Skin epidermis (tissue), 12 donors: ENCODE data around the gene SENP7.
A peak's percentile ranks its signal among the peaks of the same experiment; 100 is the strongest.
"Not testable (repeated sequence)": the region's sequence is repeated elsewhere in the genome, so short reads cannot be mapped to it uniquely, and the experiment has no call there.

Experiments used
- H3K27ac ChIP-seq, 21 experiments: fragments of 200-600 bp; sonication (generic) in 11 of 21; one replicate each; pipeline ENCODE4 v1.5.0; 2020; ENCODE audit warnings: mild to moderate bottlenecking in 3 of 21, inconsistent platforms in 2 of 21, moderate library complexity in 2 of 21
- H3K4me3 ChIP-seq, 7 experiments: fragments of 200-600 bp; sonication (generic) in 2 of 7; one replicate each; pipeline ENCODE4 v1.5.0; 2020; ENCODE audit warnings: inconsistent platforms in 2 of 7, mild to moderate bottlenecking in 2 of 7, moderate library complexity in 1 of 7

The SENP7 gene

DNA sequence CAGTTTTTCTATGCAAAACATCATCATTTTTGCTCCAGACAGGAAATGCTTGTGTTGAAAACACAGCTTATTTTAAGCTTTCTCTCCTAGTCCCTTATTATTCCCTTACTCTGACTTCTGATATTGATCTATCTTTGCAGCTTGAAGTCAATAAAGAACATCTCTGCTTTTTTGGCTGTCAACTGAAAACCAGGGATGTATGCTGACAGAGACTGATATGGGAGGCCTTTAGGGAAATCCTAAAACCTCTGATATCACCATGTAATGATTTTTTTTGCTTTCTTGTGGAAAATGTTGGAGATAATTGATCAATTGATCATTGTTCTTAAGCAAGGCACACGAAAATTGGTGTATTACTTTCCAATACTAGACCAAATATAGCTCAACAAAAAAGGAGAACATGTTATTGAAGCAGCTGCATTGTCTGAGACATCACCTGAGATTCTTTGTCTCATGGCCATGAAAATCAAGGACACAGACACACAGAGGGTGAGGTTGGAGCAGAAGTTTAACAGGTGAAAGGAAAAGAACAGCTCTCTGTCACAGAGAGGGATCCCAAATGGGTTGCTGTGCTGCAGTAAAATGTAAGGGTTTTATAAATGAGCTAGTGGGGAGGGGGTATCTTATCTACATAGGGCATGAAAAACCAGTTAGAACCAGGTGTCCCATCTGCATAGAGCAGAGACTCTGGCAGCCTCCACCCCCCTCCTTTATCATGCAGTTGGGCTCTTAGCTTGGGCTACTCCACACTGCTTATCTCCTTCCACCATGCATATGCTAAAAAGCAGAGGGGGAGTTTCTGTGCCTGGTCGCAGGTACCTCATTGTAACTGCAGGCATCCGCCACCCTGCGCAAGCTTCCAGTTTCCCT is 17.0 kb upstream of the SENP7 start:
- Histone ChIP-seq H3K27ac (peak overlapping the region in 2 of 21 experiments; percentile 21 to 52), H3K4me3 (no peak overlapping the region)

DNA sequence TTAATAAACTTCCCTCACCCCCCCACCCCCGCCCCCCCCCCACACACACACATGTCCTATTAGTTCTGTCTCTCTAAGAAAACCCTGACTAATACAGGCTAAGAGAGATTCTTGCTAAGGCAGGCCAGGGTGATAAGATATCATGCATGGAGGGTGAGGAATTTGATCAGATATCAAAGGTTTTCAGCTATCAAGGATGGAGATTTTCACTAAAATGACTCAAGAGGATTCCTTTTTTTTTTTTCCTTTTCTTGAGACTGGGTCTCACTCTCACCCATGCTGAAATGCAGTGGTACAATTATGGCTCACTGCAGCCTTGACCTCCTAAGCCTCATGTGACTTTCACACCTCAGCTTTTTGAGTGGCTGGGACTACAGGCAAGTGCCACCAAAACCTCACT is 14.9 kb upstream of the SENP7 start:
- Histone ChIP-seq H3K27ac (no peak overlapping the region), H3K4me3 (no peak overlapping the region)

DNA sequence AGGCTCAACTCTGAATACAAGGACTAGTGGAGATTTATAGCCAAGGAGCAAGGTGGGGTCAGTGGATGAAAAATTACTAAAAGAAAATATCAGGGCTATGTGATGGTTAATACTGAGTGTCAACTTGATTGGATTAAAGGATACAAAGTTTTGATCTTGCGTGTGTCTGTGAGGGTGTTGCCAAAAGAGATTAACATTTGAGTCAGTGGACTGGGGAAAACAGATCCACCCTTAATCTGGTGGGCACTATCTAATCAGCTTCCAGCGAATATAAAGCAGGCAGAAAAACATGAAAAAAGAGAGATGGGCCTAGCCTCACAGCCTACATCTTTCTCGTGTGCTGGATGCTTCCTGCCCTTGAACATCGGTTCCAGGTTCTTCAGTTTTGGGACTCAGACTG is 14.4 kb upstream of the SENP7 start:
- Histone ChIP-seq H3K27ac (no peak overlapping the region), H3K4me3 (no peak overlapping the region)

DNA sequence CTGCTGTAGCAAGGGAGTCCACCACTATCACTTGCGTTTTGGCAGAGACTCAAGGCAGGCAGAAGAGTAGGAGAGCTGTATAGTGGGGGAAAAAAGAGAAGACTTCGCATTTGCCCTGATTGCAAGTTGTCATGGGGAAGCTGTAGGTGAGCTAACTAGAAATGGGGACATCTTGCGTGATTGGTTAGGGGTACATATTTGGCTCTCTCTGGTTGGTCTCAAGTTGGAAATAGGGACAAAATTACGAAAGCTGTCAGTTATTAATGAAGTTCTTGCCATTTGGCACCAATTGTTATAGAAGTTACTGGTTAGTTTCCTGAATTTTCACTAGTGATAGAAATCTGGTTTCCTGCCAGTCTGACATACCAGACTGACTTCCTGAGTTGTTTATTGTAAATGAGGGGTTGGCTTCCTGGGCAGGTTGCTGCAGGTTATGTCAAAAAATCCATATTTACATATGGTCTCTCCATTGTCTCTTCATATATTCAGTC is 8.2 kb upstream of the SENP7 start:
- Histone ChIP-seq H3K4me3 (no peak overlapping the region), H3K27ac (peak overlapping the region in 9 of 21 experiments; percentile 11 to 83 (median 51))

DNA sequence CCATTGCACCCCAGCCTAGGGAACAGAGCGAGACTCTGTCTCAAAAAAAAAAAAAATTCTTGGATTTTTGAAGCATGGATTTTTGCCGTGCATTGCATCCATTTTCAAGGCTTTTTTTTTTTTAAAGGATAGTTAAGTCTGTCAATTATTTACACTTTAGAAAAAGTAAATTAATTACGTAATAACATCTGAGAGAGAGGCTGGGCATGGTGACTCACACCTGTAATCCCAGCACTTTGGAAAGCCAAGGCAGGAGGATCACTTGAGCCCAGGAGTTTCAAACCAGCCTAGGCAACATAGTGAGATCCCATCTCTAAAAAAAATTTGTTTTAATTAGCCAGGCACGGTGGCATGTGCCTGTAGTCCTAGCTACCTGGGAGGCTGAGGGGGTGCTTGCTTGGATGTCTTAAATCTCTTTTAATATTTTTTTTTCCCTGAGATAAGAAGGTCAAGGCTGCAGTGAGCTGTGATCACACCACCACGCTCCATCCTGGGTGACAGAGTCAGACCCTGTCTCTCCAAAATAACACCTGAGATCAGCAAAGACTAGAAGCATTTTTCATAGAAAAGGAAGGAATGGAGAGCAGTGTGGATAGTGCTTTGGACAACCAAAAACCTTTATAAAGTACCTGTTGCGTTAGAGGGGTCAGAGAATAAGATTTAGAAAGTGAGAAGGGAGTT is 6.8 kb upstream of the SENP7 start:
- H3K27ac ChIP-seq, result peak overlapping the region in 5 of 21 experiments; percentile 51 to 83 (median 69)

DNA sequence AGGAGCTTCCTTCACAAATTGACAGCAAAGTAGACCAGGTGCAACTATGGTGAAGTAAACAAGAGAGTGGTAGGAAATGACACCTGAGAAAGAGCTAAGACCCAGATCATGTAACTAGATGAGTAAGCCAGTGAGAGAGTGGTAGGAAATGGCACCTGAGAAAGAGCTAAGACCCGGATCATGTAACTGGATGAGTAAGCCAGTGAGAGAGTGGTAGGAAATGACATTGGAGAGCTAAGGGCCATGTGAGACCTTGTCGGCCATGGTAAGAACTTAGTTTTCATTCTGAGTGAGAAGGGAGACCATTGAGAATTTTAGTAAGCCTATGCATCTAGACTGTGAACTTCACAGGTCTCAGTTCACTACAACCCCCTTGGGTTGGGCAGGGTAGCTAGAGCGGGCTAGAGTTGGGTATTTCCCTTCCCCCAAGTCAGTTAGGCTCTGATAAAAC is 5.4 kb upstream of the SENP7 start:
- Histone ChIP-seq H3K27ac (peak overlapping the region in 9 of 21 experiments; percentile 20 to 76 (median 51)), H3K4me3 (no peak overlapping the region)

More for the DNA sequence above, 6.8 kb upstream of the SENP7 start:
- no peak overlapping the region for H3K4me3 ChIP-seq

DNA sequence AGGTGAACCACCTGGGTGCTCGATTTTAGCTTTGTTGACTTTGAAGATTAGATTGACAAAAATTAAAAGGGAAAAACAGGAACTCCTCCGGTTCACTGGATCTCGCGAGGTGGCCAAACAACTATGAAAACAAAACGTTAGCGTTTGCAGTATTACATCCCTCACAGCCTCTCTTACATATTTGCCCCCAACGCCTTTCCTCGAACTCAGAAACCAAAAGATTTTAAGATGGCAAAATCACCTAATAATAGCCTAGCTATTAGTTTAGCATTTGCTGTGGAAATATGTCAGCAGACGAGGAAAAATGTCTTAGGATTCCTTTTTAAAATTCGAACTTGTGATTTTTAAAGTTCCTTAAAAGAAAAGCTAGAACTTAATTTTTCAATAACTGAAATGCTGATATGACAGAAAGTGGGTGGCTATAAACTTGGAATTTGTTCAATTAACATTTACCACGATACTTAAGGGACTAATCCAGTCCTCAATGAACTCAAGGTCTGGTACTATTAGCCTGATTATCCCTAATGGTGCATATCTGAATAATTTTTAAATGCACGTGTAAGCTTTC is 491 bp upstream of the SENP7 start:
- H3K4me3 ChIP-seq, result peak overlapping the region; percentile 71 to 94 (median 76)
- peak overlapping the region; percentile 80 to 99 (median 95) for H3K27ac ChIP-seq

DNA sequence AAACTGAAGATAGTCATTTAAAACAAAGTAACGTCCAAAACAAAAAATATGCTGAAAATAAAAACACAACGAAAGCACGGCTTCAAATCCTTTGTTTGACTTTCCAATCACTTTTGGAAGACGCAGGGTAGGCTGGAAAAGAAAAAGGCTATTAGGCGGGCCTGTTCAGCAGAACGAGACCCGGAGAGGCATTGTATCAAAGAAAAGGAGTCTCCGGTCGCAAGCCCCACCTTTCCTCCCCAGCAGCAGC is 691 bp downstream of the SENP7 start:
- H3K4me3 ChIP-seq, result peak overlapping the region; percentile 71 to 94 (median 76)
- peak overlapping the region in 20 of 21 experiments; percentile 90 to 99 (median 96) for H3K27ac ChIP-seq

DNA sequence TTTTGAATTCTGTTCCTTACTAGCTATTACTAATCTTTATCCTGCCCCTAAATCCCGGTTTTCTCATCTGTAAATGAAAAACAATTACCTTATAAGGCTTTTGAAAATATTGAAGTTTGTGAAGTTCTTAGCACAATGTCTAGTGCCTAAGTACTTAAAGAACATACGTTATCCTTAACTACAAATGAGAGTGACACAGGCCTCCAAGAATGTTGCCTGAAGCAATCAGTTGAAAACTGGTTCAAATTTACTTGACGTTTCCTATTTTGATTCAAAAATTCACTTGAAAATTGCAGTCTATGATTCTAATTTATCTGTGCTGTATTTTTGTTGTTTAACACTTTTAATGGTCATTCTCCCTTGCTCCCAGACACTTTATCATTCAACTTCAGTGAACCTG is 3.2 kb downstream of the SENP7 start:
- H3K4me3 ChIP-seq, result no peak overlapping the region
- no peak overlapping the region for H3K27ac ChIP-seq

DNA sequence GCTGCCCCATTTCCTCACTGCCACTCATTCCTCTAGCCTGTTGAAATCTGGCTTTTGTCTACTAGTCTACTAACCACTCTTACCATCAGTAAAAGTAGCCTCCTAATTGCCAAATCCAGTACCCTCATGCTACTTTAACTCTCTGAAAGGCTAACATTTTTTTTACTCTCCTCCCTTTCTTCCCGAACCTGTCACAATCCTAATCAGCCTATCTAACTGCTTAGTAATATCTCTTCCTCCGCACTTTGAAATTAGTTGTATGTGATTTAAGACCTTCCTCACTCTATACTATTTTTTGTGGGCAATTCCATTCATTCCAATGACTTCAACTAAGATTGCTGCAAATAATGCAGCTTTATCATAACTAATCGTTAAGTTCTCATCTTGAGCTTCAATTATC is 3.7 kb downstream of the SENP7 start:
- Histone ChIP-seq H3K27ac (no peak overlapping the region), H3K4me3 (no peak overlapping the region)

DNA sequence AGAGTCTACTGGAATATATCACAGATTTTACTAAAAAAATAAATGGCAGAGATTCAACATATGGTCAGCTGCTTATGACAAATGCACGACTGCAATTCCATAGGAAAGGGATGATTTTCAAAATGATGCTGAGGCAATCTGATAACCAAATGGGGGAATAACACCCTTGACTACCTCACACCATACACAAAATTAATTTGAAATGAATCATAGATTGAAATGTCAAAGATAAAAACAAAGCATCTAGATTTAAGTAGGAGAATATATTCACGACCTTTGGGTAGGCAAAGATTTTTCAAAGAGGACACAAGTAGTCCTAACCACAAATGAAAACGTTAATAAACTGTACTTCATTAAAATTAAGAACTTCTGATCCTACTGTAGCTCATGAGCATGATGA is 11.2 kb downstream of the SENP7 start:
- Histone ChIP-seq H3K27ac (no peak overlapping the region), H3K4me3 (no peak overlapping the region)

DNA sequence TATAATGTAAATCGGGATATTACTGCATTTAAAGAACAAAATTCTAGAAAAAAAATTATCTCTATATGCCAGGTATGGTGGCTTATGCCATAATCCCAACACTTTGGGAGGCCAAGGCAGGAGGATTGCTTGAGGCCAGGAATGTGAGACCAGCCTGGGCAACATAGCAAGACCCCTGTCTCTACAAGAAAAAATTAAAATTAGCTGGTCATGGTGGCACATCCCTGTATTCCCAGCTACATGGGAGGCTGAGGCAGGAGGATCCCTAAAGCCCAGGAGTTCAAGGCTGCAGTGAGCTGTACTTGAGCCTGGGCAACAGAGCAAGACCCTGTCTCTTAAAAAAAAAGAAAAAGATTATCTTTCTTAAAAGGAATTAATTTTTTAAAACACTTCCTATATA is 12.8 kb downstream of the SENP7 start:
- H3K27ac ChIP-seq, result no peak overlapping the region
- H3K4me3 ChIP-seq, result no peak overlapping the region

DNA sequence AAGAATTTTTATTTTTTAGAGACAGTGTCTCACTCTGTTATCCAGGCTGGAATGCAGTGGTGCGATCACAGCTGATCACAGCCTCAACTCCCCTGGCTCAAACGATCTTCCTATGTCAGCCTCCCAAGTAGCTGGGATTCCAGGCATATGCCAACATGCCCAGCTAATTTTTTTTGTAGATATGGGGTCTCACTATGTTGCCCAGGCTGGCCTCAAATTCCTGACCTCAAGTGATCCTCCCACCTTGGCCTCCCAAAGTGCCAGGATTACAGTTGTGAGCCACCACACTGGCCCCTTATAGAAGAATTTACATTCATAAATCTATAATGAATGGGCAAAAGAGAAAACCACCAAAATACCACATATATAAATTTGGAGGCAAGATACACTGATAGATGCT is 15.2 kb downstream of the SENP7 start:
- Histone ChIP-seq H3K4me3 (no peak overlapping the region), H3K27ac (no peak overlapping the region)

DNA sequence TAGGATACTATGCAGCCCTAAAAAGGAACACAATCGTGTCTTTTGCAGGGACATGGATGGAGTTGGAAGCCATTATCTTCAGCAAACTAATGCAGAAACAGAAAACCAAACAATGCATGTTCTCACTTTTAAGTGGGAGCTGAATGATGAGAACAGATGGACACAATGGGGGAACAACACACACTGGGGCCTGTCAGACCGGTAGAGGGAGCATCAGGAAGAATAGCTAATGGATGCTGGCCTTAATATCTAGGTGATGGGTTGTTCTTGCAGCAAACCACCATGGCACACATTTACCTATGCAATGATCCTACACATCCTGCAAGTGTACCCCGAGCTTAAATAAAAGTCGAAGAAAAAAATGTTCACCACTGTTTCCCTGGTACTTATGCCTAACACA is 17.5 kb downstream of the SENP7 start:
- Histone ChIP-seq H3K27ac (no peak overlapping the region), H3K4me3 (no peak overlapping the region)

DNA sequence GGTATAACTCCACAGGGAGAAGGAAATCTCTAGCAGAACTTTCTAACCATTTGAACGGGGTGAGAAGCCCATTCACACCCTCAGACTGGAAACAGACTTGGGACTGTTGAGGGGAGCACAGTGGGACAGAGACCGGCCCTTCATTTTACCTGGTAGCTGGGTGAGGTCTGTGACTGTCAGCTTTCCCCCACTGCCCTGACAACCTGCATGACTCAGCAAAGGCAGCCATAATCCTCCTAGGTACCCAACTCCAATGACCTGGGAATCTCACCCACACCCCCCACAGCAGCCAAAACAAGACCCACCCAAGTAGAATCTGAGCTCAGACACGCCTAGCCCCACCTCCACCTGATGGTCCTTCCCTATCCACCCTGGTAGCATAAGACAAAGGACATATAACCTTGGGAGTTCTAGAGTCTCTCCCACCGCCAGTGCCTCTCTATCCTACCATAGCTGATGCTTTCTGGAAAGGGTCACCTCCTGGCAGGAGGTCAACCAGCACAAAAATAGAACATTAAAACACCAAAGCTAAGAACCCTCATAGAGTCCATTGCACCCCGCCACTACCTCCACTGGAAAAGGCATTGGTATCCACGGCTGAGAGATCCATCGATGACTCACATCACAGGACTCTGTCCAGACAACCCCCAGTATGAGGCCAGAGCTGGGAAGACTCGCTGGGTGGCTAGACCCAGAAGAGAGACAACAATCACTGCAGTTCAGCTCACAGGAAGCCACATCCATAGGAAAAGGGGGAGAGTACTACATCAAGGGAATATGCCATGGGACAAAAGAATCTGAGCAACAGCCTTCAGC is 28.0 kb downstream of the SENP7 start:
- Histone ChIP-seq H3K27ac (no peak overlapping the region), H3K4me3 (no peak overlapping the region)

DNA sequence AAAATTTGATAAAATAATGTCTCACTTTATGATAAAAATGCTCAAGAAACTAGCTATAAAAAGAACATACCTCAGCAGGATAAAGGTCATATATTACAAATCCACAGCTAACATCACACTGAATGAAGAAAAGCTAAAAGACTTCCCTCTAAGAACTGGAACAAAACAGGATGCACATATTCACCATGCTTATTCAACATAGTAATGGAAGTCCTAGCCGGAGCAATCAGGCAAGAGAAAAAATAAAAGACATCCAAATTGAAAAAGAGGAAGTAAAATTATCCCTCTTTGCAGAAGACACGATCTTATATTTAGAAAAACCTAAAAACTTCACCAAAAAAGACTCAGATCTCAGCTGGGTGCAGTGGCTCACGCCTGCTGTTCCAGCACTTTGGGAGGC is 34.0 kb downstream of the SENP7 start:
- no peak overlapping the region for H3K27ac ChIP-seq
- no peak overlapping the region for H3K4me3 ChIP-seq

DNA sequence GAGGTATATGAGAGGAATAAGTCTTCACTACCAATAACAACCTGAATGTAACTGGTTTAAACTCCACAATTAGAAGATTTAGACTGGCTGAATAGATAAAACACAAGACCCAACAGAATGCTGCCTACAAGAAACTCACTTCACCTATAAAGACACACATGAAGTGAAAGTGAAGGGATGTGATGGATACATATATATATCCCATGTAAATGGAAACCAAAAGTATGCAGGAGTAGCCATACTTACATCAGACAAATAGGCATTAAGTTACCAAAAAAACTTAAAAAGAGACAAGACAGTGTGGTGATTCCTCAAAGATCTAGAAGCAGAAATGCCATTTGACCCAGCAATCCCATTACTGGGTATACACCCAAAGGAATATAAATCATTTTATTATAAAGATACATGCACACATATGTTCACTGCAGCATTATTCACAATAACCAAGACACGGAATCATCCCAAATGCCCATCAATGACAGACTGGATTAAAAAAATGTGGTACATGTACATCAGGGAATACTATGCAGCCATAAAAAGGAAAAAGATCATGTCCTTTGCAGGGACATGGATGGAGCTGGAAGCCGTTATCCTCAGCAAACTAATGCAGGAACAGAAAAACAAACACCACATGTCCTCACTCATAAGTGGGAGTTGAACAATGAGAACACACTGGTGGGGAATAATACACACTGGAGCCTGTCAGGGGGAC is 38.0 kb downstream of the SENP7 start:
- H3K4me3 ChIP-seq, H3K27ac ChIP-seq: not testable (repeated sequence)

DNA sequence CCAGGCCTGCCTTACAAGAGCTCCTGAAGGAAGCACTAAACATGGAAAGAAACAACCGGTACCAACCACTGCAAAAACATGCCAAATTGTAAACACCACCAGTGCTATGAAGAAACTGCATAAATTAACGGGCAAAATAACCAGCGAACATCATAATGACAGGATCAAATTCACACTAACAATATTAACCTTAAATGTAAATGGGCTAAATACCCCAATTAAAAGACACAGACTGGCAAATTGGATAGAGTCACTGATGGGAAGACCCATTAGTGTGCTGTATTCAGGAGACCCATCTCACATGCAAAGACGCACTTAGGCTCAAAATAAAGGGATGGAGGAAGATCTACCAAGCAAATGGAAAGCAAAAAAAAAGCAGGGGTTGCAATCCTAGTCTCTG is 44.3 kb downstream of the SENP7 start:
- H3K27ac ChIP-seq, H3K4me3 ChIP-seq: not testable (repeated sequence)

DNA sequence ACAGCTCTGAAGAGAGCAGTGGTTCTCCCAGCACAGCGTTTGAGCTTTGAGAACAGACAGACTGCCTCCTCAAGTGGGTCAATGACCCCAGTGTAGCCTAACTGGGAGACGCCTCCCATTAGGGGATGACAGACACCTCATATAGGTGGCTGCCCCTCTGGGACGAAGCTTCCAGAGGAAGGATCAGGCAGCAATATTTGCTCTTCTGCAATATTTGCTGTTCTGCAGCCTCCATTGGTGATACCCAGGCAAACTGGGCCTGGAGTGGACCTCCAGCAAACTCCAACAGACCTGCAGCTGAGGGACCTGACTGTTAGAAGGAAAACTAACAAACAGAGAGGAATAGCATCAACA is 45.7 kb downstream of the SENP7 start:
- H3K27ac ChIP-seq, result peak overlapping the region in 8 of 21 experiments; percentile 3 to 62 (median 20)
- H3K4me3 ChIP-seq, result peak overlapping the region in 3 of 7 experiments; percentile 15 to 27 (median 27)
